Gastrocnemius medialis (tissue), 4 donors: ENCODE results near the gene TENT4B.

Experiments
- CTCF ChIP-seq, 5 experiments: fragments of 450-650 bp in 3 of 5; fragments of 200-600 bp in 2 of 5; sonication (generic) in 2 of 5; IDR thresholded peaks in 4 of 5; conservative IDR thresholded peaks in 1 of 5; 1 replicate in 4 of 5; 2 replicates in 1 of 5; pipeline ENCODE4 v1.5.1; 2016 to 2019; ENCODE audit warnings: antibody characterized with exemption in 5 of 5, mild to moderate bottlenecking in 3 of 5, moderate library complexity in 3 of 5
- POLR2A ChIP-seq, 2 donors: fragments of 450-650 bp; IDR thresholded peaks; one replicate each; pipeline ENCODE4 v1.6.1; 2017; ENCODE audit warnings: antibody characterized with exemption in 2 of 2, mild to moderate bottlenecking in 2 of 2, moderate library complexity in 2 of 2

- no peak for TF ChIP-seq CTCF (IDR thresholded peaks at IDR 0.05 in 4 of 5, conservative IDR thresholded peaks at IDR 0.05 in 1 of 5)
- TF ChIP-seq POLR2A (IDR thresholded peaks at IDR 0.05) = no peak
Observed at GRCh38 chr16:50146479-50147435, 6.3 kb upstream of the TENT4B start.
